Measurements from ENCODE around the gene SLC66A1. TPM values are rescaled to one million over a fixed set of nuclear protein-coding genes. Genes with fewer than 3 reads are reported as not detected.

The SLC66A1 gene
- total RNA-seq, 1 experiment from 2014 or later = 22.5 TPM

- no peaks in the 10 kb centered on the region for H3K9me3 Mint-ChIP-seq
- Histone ChIP-seq H2AK5ac (ENCODE audit: insufficient read length, low read length) (no peak overlapping the region), H2BK15ac (ENCODE audit: low read depth, low read length) (no peak overlapping the region), H3K56ac (ENCODE audit: insufficient read length, low read depth, low read length) (no peak overlapping the region), H4K8ac (replicated peaks; ENCODE audit: insufficient read length, low read depth, low read length) (no peak overlapping the region), H3K9ac (ENCODE audit: extremely low read depth, insufficient read length, low read length) (no peak overlapping the region), H3K27me3 (ENCODE audit: insufficient read depth, low read length) (no peaks in the 10 kb centered on the region), H2BK20ac (ENCODE audit: low read depth, low read length, poor library complexity, severe bottlenecking) (no peak overlapping the region), H3K79me1 (ENCODE audit: insufficient read depth, low read depth, low read length, poor library complexity, severe bottlenecking) (peaks cover 4% of the 10 kb centered on the region), H2BK120ac (ENCODE audit: low read depth, low read length, poor library complexity, severe bottlenecking) (no peak overlapping the region), H3K18ac (ENCODE audit: insufficient read length, low read depth, low read length) (no peak overlapping the region), H3K23ac (ENCODE audit: insufficient read length, low read depth, low read length) (no peak overlapping the region), H2AFZ (ENCODE audit: low read length) (no peak overlapping the region), H4K5ac (ENCODE audit: insufficient read length, low read depth, low read length) (no peak overlapping the region), H3K4me1 (ENCODE audit: insufficient read depth, low read length) (no peaks in the 10 kb centered on the region), H3T11ph (ENCODE audit: low read length) (no peak overlapping the region), H3K79me2 (ENCODE audit: insufficient read depth, low read length) (peaks cover 5% of the 10 kb centered on the region; the same call in 1 of the 2 replicates), H3K9me3 (ENCODE audit: control insufficient read depth, low read depth, low read length) (no peaks in the 10 kb centered on the region), H4K20me1 (ENCODE audit: control insufficient read depth, insufficient read depth, insufficient read length) (no peaks in the 10 kb centered on the region), H2BK5ac (ENCODE audit: insufficient read length, low read length) (no peak overlapping the region), H3K14ac (ENCODE audit: insufficient read depth, low read length) (no peak overlapping the region; the same call in 1 of the 2 replicates), H4K91ac (ENCODE audit: insufficient read length, low read depth, low read length) (no peak overlapping the region), H3K23me2 (ENCODE audit: insufficient read length, low read depth, low read length, poor library complexity, severe bottlenecking) (no peaks in the 10 kb centered on the region), H3K4ac (ENCODE audit: low read depth, low read length) (no peak overlapping the region), H2BK12ac (ENCODE audit: insufficient read length, low read depth, low read length) (no peak overlapping the region), H3K27ac (ENCODE audit: insufficient read length, low read depth, low read length) (no peak overlapping the region), H3K4me2 (ENCODE audit: insufficient read depth, insufficient read length, low read length) (no peak overlapping the region)
- no peak overlapping the region; a peak in 1 of 7 replicates for H3K27ac Mint-ChIP-seq
- H3K36me3 Mint-ChIP-seq (ENCODE audit: insufficient read depth in 1 of 3, low read depth in 3 of 3) = peaks cover 7 to 19% (median 17%) of the 10 kb centered on the region in 3 experiments; a peak in 6 of 7 replicates
- no peak overlapping the region for H3K4me3 Mint-ChIP-seq
- no CpG with 5 or more reads among the region's 8 CpGs for WGBS (ENCODE audit: extremely low coverage, insufficient read length, low lambda C conversion rate)
- DNase-seq = no peak
- H3K27me3 Mint-ChIP-seq (ENCODE audit: low read depth) = peaks cover 1% of the 10 kb centered on the region; the same call in 1 of the 2 replicates
- peaks cover 17 to 19% of the 10 kb centered on the region in 2 experiments for H3K4me1 Mint-ChIP-seq
- TF ChIP-seq, protein P1, sequence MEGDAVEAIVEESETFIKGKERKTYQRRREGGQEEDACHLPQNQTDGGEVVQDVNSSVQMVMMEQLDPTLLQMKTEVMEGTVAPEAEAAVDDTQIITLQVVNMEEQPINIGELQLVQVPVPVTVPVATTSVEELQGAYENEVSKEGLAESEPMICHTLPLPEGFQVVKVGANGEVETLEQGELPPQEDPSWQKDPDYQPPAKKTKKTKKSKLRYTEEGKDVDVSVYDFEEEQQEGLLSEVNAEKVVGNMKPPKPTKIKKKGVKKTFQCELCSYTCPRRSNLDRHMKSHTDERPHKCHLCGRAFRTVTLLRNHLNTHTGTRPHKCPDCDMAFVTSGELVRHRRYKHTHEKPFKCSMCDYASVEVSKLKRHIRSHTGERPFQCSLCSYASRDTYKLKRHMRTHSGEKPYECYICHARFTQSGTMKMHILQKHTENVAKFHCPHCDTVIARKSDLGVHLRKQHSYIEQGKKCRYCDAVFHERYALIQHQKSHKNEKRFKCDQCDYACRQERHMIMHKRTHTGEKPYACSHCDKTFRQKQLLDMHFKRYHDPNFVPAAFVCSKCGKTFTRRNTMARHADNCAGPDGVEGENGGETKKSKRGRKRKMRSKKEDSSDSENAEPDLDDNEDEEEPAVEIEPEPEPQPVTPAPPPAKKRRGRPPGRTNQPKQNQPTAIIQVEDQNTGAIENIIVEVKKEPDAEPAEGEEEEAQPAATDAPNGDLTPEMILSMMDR (conservative IDR thresholded peaks at IDR 0.05) = no peak
Observed at GRCh38 chr1:19361611-19362147, 49.6 kb downstream of the SLC66A1 start.
